Neural cell (in vitro differentiated cells): ENCODE data around the gene DOCK8. TPM values are rescaled to one million over a fixed set of nuclear protein-coding genes. Genes with fewer than 3 reads are reported as not detected.

Experiments
- H2AFZ ChIP-seq: fragments of 200-600, 300-800 bp; sonication (generic), shearing (Covaris generic); 2 replicates; pipeline ENCODE4 v1.6.0; 2014; ENCODE audit warnings: low read depth, mild to moderate bottlenecking, antibody characterized with exemption, low read length, moderate library complexity
- H3F3A ChIP-seq: fragments of 200-600 bp; shearing (Covaris generic); 2 replicates; pipeline ENCODE4 v1.6.1; 2016; ENCODE audit warnings: mild to moderate bottlenecking, moderate library complexity, mixed read lengths, antibody characterized with exemption, low read length; ENCODE audit not compliant: insufficient read depth, poor library complexity, severe bottlenecking
- H3K27ac ChIP-seq: fragments of 200-600, 300-800 bp; sonication (generic), shearing (Covaris generic); 2 replicates; pipeline ENCODE4 v1.5.1; 2014; ENCODE audit warnings: mild to moderate bottlenecking, low read length, moderate library complexity
- H3K27me3 ChIP-seq: fragments of 300-800, 200-600 bp; sonication (generic), shearing (Covaris generic); 2 replicates; pipeline ENCODE4 v1.6.0; 2014; ENCODE audit warnings: mild to moderate bottlenecking, low read depth, low read length, moderate library complexity; ENCODE audit not compliant: insufficient read depth
- H3K36me3 ChIP-seq: fragments of 300-800, 200-600 bp; sonication (generic), shearing (Covaris generic); 2 replicates; pipeline ENCODE4 v1.5.1; 2014; ENCODE audit warnings: mild to moderate bottlenecking, antibody characterized with exemption, low read length, moderate library complexity; ENCODE audit not compliant: insufficient read depth
- H3K4me2 ChIP-seq: fragments of 300-800, 200-600 bp; sonication (generic), shearing (Covaris generic); 2 replicates; pipeline ENCODE4 v1.6.0; 2014; ENCODE audit warnings: mild to moderate bottlenecking, low read length
- H3K4me3 ChIP-seq: fragments of 300-800, 200-600 bp; sonication (generic), shearing (Covaris generic); 2 replicates; pipeline ENCODE4 v1.5.1; 2014; ENCODE audit warnings: mild to moderate bottlenecking, low read length, moderate library complexity
- H3K79me2 ChIP-seq: fragments of 200-600 bp; shearing (Covaris generic); replicated peaks from 2 replicates; pipeline ENCODE4 v1.6.0; 2014; ENCODE audit warnings: mild to moderate bottlenecking, low read length, moderate library complexity; ENCODE audit not compliant: insufficient read depth
- H3K9ac ChIP-seq: fragments of 300-800, 200-600 bp; sonication (generic), shearing (Covaris generic); 2 replicates; pipeline ENCODE4 v1.6.1; 2016; ENCODE audit warnings: mild to moderate bottlenecking, low read length, mixed read lengths
- H3K9me2 ChIP-seq: fragments of 200-600 bp; shearing (Covaris generic); 2 replicates; pipeline ENCODE4 v1.6.1; 2016; ENCODE audit warnings: mild to moderate bottlenecking, low read length, mixed read lengths; ENCODE audit not compliant: insufficient read depth
- H3K9me3 ChIP-seq: fragments of 200-600, 300-800 bp; sonication (generic), shearing (Covaris generic); 2 replicates; pipeline ENCODE4 v1.6.1; 2016; ENCODE audit warnings: mild to moderate bottlenecking, mixed run types, low read length, moderate library complexity, mixed read lengths
- H4K20me1 ChIP-seq: fragments of 200-600 bp; shearing (Covaris generic); 2 replicates; pipeline ENCODE4 v1.6.1; 2016; ENCODE audit warnings: mild to moderate bottlenecking, mixed run types; ENCODE audit not compliant: insufficient read depth
- EP300 ChIP-seq: fragments of 450-650 bp; conservative IDR thresholded peaks from 2 replicates; pipeline ENCODE4 v1.6.1; 2014; ENCODE audit warnings: antibody characterized with exemption, mild to moderate bottlenecking, moderate library complexity; ENCODE audit not compliant: poor library complexity, severe bottlenecking
- EZH2 ChIP-seq: fragments of 200-600, 300-800 bp; shearing (Covaris generic), sonication (generic); IDR thresholded peaks from 2 replicates; pipeline ENCODE4 v1.6.1; 2014; ENCODE audit warnings: antibody characterized with exemption, low read length, borderline replicate concordance, mild to moderate bottlenecking; ENCODE audit not compliant: insufficient read depth, poor library complexity, severe bottlenecking
- MXI1 ChIP-seq: fragments of 450-650 bp; conservative IDR thresholded peaks from 2 replicates; pipeline ENCODE4 v1.6.1; 2014; ENCODE audit warnings: antibody characterized with exemption, mild to moderate bottlenecking; ENCODE audit not compliant: poor library complexity, severe bottlenecking
- POLR2AphosphoS5 ChIP-seq: IDR thresholded peaks from 2 replicates; pipeline ENCODE4 v1.6.1; 2012
- RAD21 ChIP-seq: fragments of 450-650 bp; conservative IDR thresholded peaks from 2 replicates; pipeline ENCODE4 v1.6.1; 2014; ENCODE audit warnings: antibody characterized with exemption, mild to moderate bottlenecking, moderate library complexity
- REST ChIP-seq: IDR thresholded peaks from 2 replicates; pipeline ENCODE4 v1.6.1; 2012; ENCODE audit warnings: borderline replicate concordance
- SMC3 ChIP-seq: fragments of 450-650 bp; conservative IDR thresholded peaks from 2 replicates; pipeline ENCODE4 v1.6.1; 2014; ENCODE audit warnings: antibody characterized with exemption, mild to moderate bottlenecking, moderate library complexity; ENCODE audit not compliant: poor library complexity
- TAF1 ChIP-seq: IDR thresholded peaks from 2 replicates; pipeline ENCODE4 v1.6.1; 2012; ENCODE audit warnings: low read depth
- polyA plus RNA-seq: library from polyadenylated mRNA; depleted of rRNA; stranded (reverse); fragments of >200 nt; gene quantifications from 2 replicates; pipeline ENCODE4 v1.2.3, GENCODE V29; 2014
- TF ChIP-seq, protein P1 (sequence below): fragments of 450-650 bp; IDR thresholded peaks from 2 replicates; pipeline ENCODE4 v1.5.1; 2014; ENCODE audit warnings: antibody characterized with exemption, mild to moderate bottlenecking, moderate library complexity; ENCODE audit not compliant: poor library complexity, severe bottlenecking

DOCK8 gene
- polyA plus RNA-seq, 1 donor from 2014 or later, result not detected

DNA sequence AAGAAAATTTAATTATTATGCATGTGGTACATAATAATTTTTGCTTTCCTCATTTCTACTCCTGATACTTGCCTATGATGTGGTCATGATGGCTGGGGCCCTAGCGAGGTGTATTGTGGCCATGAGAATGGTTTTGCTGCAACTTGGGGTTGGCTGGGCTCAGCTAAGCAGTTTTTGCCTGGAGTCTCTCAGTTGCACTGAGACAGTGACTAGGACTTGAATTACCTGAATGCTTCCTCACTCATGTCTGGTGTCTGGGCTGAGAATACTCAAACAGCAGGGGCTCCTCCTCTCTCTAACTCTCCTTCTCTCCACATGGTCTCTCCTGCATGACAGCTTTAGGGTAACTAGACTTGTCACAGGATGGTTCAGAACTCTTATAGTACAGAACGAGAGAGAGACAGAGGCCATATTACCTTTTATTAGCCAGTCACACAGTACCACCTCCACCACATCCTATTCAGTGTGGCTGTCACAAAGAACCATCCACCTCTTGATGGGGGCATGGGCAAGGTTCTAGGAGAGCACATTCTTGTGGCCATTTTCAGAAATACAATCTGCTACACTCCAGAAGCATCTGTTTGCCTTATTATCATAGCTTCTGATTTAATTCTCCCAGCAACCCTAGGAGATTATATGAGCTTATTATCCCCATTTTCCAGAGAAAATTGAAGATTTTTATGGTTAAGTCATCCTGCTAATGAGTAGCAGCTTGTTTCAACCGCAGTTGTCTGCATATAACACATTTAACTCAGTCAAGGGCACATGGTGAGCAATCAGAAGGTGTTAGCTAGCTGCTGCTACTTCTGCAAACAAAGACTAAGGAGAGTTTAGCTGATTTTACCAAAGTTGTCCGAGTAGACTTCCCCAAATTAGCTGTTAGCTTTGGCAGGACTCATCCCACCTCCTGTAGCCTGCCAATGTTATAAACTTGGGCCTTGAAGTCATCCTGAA, 245.1 kb downstream of the DOCK8 start:
- Histone ChIP-seq H3K79me2 (no peaks in the 10 kb centered on the region), H4K20me1 (peaks cover 3% of the 10 kb centered on the region), H3F3A (no peaks in the 10 kb centered on the region), H3K9me2 (no peaks in the 10 kb centered on the region), H2AFZ (no peak overlapping the region), H3K9ac (no peak overlapping the region), H3K27ac (no peak overlapping the region), H3K27me3 (no peaks in the 10 kb centered on the region), H3K36me3 (no peaks in the 10 kb centered on the region), H3K9me3 (no peaks in the 10 kb centered on the region), H3K4me3 (no peak overlapping the region), H3K4me2 (no peak overlapping the region)
- TF ChIP-seq REST (no peak), TAF1 (no peak), MXI1 (no peak), EZH2 (no peak), SMC3 (no peak), RAD21 (no peak), EP300 (no peak), POLR2AphosphoS5 (no peak)
- TF ChIP-seq, protein P1, sequence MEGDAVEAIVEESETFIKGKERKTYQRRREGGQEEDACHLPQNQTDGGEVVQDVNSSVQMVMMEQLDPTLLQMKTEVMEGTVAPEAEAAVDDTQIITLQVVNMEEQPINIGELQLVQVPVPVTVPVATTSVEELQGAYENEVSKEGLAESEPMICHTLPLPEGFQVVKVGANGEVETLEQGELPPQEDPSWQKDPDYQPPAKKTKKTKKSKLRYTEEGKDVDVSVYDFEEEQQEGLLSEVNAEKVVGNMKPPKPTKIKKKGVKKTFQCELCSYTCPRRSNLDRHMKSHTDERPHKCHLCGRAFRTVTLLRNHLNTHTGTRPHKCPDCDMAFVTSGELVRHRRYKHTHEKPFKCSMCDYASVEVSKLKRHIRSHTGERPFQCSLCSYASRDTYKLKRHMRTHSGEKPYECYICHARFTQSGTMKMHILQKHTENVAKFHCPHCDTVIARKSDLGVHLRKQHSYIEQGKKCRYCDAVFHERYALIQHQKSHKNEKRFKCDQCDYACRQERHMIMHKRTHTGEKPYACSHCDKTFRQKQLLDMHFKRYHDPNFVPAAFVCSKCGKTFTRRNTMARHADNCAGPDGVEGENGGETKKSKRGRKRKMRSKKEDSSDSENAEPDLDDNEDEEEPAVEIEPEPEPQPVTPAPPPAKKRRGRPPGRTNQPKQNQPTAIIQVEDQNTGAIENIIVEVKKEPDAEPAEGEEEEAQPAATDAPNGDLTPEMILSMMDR, result no peak

- Histone ChIP-seq H2AFZ (no peak overlapping the region), H3K9ac (no peak overlapping the region), H3K79me2 (no peaks in the 10 kb centered on the region), H3K27ac (no peak overlapping the region), H3K4me2 (no peak overlapping the region), H3K27me3 (no peaks in the 10 kb centered on the region), H3K9me2 (no peaks in the 10 kb centered on the region), H3F3A (no peaks in the 10 kb centered on the region), H4K20me1 (no peaks in the 10 kb centered on the region), H3K4me3 (no peak overlapping the region), H3K36me3 (no peaks in the 10 kb centered on the region), H3K9me3 (no peaks in the 10 kb centered on the region)
- TF ChIP-seq POLR2AphosphoS5, result no peak
- no peak for TF ChIP-seq SMC3
- TF ChIP-seq TAF1, result no peak
- TF ChIP-seq RAD21, result no peak
- TF ChIP-seq REST, result no peak
- no peak for TF ChIP-seq EP300
- no peak for TF ChIP-seq EZH2
- TF ChIP-seq, protein P1, result no peak
- TF ChIP-seq MXI1, result no peak
These were observed 247.5 kb downstream of the DOCK8 start for GRCh38 chr9:462121-462520.
